Activated CD8-positive, alpha-beta memory T cell treated with anti-CD3 and anti-CD28 coated beads for 4 hours (primary cell): Measurements from ENCODE around the gene DNAJB6.
A peak's percentile ranks its signal among the peaks of the same experiment; 100 is the strongest.

Source experiments
- DNase-seq, 2 donors: peaks; one replicate each; pipeline ENCODE4 v3.0.0-alpha.2; 2020; ENCODE audit warnings: low read depth in 2 of 2

Gene DNAJB6

GRCh38 chr7:157336383-157337315 is at the start of gene DNAJB6:
Gene DNAJB6, plus strand, starts transcription at chr7:157337004. Its CDS starts 21,569 bp downstream, at chr7:157358573.
- DNase-seq, result peak; percentile 90 to 96

DNA sequence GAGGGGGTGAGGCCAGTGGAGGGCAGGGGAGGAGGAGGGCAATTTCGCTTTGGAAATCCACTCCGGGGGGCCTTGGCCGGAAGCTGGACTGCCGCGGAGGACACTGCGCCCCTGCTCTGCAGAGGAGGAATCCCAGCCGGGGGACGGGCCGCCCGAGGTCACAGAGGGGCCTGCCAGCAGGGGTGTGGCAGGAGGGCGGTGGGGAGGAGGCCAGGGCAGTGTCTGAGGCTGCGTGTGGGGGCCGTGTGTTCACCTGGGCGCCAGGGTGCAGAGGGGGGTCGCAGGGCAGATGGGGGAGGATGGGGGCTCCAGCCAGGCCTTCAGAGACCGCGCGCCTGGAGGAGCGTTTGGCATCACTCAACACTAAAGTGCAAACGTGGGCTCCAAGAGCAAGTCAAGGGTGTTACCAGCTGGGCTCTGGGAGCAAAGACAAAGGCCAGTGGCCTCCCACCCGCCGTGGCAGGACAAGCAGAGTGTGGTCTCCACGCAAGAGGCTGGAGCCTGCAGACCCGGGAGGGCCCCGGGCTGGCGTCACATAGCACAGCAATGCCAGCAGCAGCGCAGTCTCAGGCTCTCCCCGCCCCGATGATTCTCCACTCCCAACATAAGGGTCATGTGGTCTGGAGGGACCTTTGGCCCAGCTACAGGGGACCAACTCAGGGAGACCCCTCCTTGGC is 45.3 kb upstream of the DNAJB6 start:
- DNase-seq, result no peak

GRCh38 chr7:157292258-157292657 is 44.5 kb upstream of the DNAJB6 start:
- DNase-seq, result no peak

DNA sequence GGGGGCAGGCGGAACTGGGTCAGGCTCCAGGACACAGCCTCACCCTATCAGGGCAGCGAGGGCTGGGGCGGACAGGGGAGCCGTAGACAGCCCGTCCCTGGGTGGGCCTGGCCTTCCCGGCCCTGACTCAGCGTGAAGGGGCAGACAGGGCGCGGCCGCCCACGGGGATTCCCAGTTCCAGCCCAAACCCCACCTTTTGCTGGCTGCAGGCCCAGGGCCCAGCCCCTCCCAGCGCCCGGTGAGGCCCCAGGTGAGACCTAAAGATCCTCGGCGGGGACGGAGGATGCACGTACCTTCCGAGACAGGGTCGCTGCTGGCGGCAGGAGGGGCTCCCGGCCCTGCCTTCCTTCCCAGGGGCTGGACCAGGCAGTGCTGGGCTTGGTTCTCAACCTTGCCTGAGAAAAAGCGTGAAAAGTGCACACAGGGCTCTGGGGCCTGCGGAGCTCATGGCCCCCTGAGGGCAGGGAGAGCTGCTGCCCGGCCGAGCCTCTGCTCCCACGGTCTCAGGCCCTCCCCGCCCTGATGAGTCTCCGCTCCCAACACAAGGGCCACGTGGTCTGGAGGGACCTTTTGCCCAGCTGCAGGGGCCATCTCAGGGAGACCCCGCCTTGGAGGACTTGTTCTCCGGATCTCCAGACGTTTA is 43.9 kb upstream of the DNAJB6 start:
- no peak for DNase-seq

GRCh38 chr7:157293413-157293788 is 43.4 kb upstream of the DNAJB6 start:
- DNase-seq, result no peak

DNA sequence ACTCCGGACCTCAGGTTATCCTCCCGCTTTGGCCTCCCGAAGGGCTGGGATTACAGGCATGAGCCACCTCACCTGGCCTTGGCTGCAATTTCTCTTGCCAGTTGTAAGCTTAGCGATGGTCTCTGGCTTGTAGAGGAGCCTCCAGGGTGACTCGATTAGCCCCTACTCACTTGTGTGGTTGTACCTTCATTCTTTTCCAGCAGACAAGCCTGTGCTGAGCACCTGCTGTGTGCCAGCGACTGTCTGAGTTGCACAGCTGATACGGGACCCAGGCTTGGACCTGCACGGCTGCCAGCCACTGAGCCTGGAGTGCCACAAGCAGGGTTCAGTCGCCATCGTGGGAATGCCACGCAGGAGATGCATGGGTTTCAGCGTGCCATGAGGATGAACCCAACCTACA is 42.0 kb upstream of the DNAJB6 start:
- DNase-seq, result no peak

DNA sequence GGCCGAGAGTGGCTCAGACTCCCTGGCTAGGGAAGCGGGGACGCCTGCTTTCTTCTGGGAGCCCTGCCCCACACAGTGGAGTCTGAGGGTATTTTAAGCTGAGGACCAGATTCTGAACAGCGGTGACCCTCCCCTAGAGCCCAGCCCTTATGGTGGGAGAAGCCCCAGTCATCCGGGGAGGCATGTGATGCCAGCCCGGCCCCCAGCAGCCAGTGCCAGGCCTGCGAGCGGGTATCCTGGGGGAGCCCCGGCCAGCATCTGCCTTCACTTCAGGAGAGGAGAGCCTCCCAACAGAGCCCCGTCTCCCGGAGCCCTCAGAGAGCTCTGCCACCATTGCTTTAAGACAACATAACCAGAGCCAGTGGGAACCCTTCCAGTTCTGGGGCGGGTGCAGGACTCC is 41.5 kb upstream of the DNAJB6 start:
- DNase-seq, result no peak

GRCh38 chr7:157297185-157297584 is 39.6 kb upstream of the DNAJB6 start:
- no peak for DNase-seq

GRCh38 chr7:157299317-157299612 is 37.5 kb upstream of the DNAJB6 start:
- DNase-seq, result no peak

DNA sequence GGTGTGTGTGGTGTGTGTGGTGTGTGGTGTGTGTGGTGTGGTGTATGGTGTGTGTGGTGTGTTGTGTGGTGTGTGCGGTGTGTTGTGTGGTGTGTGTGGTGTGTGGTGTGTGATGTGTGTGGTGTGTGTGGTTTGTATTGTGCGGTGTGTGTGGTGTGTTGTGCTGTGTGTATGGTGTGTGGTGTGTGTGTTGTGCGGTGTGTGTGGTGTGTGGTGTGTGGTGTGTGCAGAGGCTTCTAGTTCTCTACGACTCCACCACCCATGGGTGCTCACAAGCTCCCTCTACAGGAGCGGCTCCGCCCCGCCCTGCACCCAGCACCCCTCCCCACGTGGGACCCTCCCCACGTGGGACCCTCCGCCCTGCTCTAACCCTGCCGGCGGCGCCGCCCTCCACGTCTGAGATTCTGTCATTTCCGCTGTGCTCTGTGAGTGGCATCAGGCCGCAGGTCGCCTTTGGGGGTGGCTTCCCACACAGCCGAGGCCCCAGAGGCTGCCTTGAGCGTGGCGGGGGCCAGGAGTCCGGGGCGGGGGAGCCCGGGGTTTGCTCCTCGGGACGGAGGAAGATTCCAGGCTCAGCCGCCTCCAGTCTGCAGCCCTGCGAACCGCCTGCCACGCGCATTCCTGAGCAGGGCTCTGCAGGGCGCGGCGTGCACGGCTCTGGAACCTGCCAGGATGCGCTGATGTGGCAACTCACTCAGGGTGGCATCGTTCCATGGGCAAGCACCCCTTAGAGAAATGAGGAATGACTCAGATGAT is 37.0 kb upstream of the DNAJB6 start:
- DNase-seq, result no peak

DNA sequence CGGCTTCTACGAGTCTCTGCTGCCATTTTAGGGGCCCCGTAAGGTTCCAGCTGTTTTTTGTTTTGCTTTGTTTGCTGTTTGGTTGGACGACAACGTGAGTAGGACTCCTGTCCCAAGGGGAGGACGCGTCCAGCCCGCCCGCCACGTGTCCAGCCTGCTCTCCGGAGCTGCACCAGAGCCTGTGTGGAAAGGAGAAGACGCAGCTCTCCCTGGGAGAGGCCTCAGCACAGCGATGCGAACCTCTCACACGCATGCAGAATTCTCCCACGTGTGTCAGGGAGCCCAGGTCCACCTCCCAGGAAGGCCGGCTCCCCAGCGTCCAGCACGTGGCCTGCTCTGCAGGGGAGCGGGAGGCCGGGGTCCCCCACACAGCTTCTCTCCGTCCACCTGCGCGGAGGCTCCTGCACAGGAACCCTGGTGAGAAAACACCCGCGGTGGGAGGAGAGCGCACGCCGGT is 36.4 kb upstream of the DNAJB6 start:
- DNase-seq, result no peak

DNA sequence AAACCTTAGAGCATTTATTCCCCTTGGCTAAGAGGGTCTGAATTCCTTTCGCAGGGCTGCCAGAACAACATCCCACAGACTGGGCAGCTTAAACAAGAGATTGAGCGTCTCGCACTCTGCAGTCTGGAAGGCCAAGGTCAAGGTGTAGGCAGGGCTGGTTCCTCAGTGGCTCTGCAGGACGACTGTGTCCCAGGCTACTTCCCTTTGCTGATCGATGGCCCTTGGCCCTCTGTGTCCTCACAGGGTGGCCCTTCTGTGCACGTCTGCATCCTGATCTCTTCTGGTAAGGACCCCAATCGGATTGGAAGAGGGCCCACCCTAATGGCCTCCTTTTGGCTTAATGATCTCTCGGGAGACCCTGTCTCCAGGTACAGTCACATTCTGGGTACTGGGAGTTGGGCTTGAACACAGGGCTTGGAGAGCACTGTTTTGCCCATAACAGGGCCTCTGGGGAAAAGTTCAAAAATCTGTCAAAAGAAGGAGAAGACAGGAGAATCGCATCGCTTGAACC is 35.1 kb upstream of the DNAJB6 start:
- DNase-seq, result no peak

DNA sequence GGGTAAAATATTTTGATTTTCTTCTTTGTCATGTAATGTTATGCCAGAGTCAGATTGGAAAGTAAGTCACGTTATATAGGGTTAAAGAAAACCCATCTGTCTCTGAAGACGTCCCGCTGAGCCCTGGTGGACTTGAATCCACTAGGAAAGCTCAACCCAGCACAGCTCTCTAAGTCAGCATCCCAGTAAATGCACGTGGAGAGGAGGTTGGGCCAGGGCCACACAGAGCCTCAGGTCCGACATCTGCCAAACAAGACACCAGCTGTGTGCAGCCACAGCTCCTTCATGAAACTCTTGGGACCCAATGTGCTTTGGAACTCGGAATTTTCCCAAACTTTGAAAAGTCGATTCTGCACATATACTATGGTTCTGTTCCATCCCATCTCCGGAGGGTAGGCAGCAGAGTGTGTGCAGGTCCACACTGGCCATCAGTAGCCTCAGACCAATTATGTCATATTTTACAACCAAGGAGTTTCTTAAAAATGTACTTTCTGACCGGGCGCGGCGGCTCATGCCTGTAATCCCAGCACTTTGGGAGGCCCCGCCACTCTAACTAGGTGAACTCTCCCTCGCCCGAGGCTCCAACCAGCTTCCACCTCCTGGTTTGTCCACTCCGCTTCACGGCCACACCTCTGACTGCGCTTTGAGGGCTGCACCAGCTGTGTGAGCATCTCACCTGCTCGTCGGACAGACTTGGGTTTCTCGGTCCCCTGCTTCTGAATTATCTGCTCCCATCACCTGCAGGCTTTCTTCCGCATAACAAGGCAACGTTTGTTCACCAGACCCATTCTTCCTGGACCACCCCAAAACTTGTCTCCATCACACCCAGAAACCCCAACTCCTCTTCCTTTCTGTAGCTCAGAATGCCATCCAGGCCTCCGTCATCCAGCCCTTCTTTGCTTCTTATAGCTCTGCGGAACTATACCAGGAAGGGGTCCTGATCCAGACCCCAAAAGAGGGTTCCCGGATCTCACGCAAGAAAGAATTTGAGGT is 29.7 kb upstream of the DNAJB6 start:
- DNase-seq, result no peak

DNA sequence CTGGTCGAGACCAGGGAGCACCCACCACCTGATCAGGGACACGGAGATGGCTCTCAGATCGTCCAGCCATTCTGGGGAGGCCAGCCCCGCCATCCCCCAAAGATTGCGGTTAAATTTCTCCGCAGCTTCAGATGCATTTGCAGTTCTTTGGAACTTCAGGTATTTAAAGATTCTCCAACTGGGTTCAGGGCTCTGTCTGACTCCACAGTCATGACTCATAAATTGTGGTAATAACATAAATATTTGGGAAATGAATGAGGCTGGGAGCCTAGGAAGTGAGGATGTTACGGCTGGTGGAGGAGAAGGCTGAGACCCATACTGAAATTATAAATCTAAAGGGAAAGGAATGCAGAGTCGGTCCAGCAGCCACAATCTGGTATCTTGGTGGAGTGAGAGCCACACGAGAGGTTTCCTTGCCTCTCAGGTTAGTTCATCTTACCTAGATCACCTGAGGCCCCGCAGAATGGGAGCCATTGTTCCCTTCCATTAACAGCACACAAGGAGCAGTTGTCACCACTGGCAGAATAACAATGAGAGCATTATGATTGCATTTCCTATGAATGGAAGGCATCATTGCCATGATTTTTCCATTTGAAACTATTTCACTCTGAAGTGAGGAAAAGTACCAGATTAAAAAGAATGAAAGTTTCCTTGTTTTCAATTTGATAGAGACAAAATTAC is 26.7 kb upstream of the DNAJB6 start:
- DNase-seq, result no peak

- DNase-seq, result no peak
Observed at GRCh38 chr7:157310676-157311185, 26.1 kb upstream of the DNAJB6 start.

DNA sequence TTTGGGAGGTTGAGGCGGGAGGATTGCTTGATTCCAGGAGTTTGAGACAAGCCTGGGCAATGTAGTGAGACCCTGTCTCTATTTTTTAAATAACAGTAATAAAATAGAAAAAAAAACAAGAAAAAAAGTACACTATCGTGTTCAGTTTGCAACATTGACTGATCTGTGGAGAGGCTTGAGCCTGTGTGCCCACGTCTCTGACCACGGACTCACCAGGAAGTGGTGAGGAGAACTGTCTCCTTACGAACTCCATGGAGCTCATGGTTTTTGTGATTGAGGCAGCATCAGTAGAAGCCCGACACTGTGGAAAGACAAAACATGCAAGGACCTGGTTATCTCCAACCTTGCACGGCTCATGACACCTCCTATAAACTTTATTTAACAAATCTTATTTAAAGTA is 23.9 kb upstream of the DNAJB6 start:
- no peak for DNase-seq

DNA sequence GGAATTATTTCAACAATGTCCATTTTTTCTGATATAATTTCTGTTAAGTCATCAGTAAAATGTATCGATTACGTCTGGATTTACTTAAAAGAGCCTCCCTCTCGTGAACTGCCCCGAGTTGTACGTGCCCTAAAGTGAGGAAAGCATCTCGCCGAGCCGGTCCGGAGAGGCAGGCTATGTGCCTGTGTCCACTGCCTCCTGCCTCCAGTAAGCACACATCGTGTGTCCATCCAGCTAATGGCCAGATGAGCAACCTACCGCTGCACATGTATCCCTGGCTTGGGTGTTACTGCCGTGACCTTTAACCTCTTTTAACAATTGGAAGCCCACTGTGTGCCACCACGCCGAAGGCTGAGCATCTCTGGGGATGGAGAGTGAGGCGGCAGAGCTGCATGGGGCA is 23.2 kb upstream of the DNAJB6 start:
- DNase-seq, result no peak

DNA sequence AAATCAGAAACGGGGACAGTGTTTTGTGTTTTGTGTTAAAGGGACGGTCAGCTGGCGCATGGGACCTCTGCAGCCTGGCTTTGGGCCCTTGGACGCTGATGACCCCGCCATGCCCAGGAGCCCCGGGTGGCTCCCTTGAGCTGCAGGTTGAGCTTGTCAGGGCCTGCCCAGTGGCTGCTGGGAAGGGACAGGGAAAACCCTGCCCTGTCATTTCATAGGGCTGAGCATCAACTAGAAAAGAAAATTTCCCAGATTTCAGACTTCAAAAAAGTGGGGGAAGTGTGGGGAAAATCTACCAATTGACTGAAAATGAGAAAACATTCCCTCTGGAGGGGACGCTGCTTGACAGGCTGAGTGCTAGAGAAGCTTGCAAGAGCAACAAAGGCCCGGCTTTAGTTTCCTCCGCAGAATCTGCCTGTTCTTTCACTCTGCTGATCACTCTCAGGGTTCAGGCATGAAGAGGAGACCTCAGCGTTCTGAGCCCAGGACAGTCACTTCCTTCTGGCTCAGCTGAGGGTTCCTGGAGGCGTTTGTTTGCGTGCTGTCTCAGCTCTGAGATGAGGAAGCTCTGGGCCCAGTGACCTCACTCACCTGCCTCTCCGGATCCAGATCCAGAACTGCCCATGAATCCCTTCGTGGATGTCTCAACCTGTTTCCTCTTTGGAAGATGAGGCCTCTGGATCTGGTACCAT is 18.6 kb upstream of the DNAJB6 start:
- no peak for DNase-seq

DNA sequence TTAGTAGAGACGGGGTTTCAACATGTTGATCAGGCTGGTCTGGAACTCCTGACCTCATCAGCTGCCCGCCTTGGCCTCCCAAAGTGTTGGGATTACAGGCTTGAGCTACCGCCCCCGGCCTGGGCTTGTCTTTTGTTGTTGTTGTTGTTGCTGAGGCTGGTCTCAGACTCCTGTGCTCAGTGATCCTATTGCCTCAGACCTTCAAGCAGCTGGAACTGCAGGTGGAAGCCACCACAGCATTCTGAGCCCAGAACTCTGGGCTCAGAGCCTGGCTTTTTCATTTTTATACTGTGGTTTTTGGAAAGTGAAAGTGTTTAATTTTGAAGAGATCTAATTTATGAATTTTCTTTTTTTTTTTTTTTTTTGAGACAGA is 16.2 kb upstream of the DNAJB6 start:
- DNase-seq, result no peak
